IPS-NIHi7 (cell line): Measurements from ENCODE around the gene ATXN3L.

Source experiments
- DNase-seq: peaks from one replicate; pipeline ENCODE4 v3.0.0; 2012; ENCODE audit warnings: mixed read lengths; ENCODE audit errors: extremely low spot score

Gene ATXN3L

GRCh38 chrX:13319953-13320352, at the start of gene ATXN3L:
Gene ATXN3L (minus strand): TSS chrX:13320053. CDS start chrX:13319934, 119 bp downstream.
- DNase-seq, result no peak

GRCh38 chrX:13369256-13370030, 49.6 kb upstream of the ATXN3L start:
- no peak for DNase-seq

- no peak for DNase-seq
These were observed 48.1 kb upstream of the ATXN3L start for GRCh38 chrX:13367950-13368349.

- no peak for DNase-seq
These were observed 46.8 kb upstream of the ATXN3L start for GRCh38 chrX:13366698-13367097.

- no peak for DNase-seq
These were observed 45.3 kb upstream of the ATXN3L start for GRCh38 chrX:13365161-13365560.

GRCh38 chrX:13364230-13364857, 44.5 kb upstream of the ATXN3L start:
- no peak for DNase-seq

- no peak for DNase-seq
These were observed 40.3 kb upstream of the ATXN3L start for GRCh38 chrX:13360146-13360545.

GRCh38 chrX:13357925-13358324, 38.1 kb upstream of the ATXN3L start:
- peak; percentile 26 for DNase-seq

GRCh38 chrX:13346646-13347045, 26.8 kb upstream of the ATXN3L start:
- DNase-seq, result no peak

GRCh38 chrX:13345438-13345837, 25.6 kb upstream of the ATXN3L start:
- no peak for DNase-seq

- no peak for DNase-seq
These were observed 25.2 kb upstream of the ATXN3L start for GRCh38 chrX:13345037-13345436.

GRCh38 chrX:13341491-13342101, 21.7 kb upstream of the ATXN3L start:
- no peak for DNase-seq

GRCh38 chrX:13340182-13340791, 20.4 kb upstream of the ATXN3L start:
- DNase-seq, result no peak

- no peak for DNase-seq
These were observed 19.8 kb upstream of the ATXN3L start for GRCh38 chrX:13339607-13340006.

- DNase-seq, result no peak
These were observed 19.2 kb upstream of the ATXN3L start for GRCh38 chrX:13338996-13339515.

- no peak for DNase-seq
These were observed 14.6 kb upstream of the ATXN3L start for GRCh38 chrX:13334491-13334890.

GRCh38 chrX:13330446-13330845, 10.6 kb upstream of the ATXN3L start:
- DNase-seq, result no peak

- no peak for DNase-seq
These were observed 7.8 kb upstream of the ATXN3L start for GRCh38 chrX:13327666-13328065.

- DNase-seq, result no peak
These were observed 3.4 kb upstream of the ATXN3L start for GRCh38 chrX:13323241-13323640.

- DNase-seq, result no peak
These were observed 2.5 kb downstream of the ATXN3L start for GRCh38 chrX:13317366-13317765.

GRCh38 chrX:13311560-13311959, 8.3 kb downstream of the ATXN3L start:
- no peak for DNase-seq

- DNase-seq, result no peak
These were observed 10.2 kb downstream of the ATXN3L start for GRCh38 chrX:13309631-13310030.
